HCT116 (cell line): ENCODE results near the gene ZP3. TPM values are rescaled to one million over a fixed set of nuclear protein-coding genes. Genes with fewer than 3 reads are reported as not detected.

Experiments
- ATAC-seq: fragments of 200-7000 bp; cut with Tn5 transposase; 2 replicates; pipeline ENCODE4 v1.9.1; 2020; ENCODE audit warnings: mild to moderate bottlenecking, moderate library complexity
- BruUV-seq: library from RNA; stranded (reverse); fragments of 400-500 nt; replicated peaks from 2 replicates; lab custom pipeline; 2021; lab: Mats Ljungman, UMichigan
- CTCF ChIA-PET: fragments of 300-600 bp; sonication (Branson Sonifier 250); formaldehyde crosslinking; loops from one replicate; lab custom pipeline; 2021; ENCODE audit warnings: antibody characterized with exemption; lab: Charles Lee
- POLR2A ChIA-PET: fragments of 300-600, 350-600 bp; sonication (Branson Sonifier 250); formaldehyde crosslinking; loops from one replicate; lab custom pipeline; 2021; ENCODE audit warnings: antibody characterized with exemption; lab: Charles Lee
- RAD21 ChIA-PET, 2 experiments: fragments of 300-600 bp; sonication (Branson Sonifier 250); formaldehyde crosslinking; loops; one replicate each; lab custom pipeline; 2023; ENCODE audit warnings: low total read pairs in 2 of 2; ENCODE audit not compliant: uncharacterized antibody in 2 of 2, unreplicated experiment in 2 of 2, low non-redundant PET in 1 of 2; lab: Charles Lee
- DNase-seq: peaks from one replicate; pipeline ENCODE4 v3.0.0-alpha.2; 2010; ENCODE audit warnings: low read depth, low spot score
- H2AFZ ChIP-seq: fragments of 200-600 bp; shearing (Covaris generic), sonication (generic); 2 replicates; pipeline ENCODE4 v1.6.1; 2017; ENCODE audit warnings: low read depth, mixed run types, mixed read lengths, antibody characterized with exemption, low read length; ENCODE audit not compliant: poor library complexity, severe bottlenecking
- H3K27ac ChIP-seq: 2 replicates; pipeline ENCODE4 v1.5.1; 2012; ENCODE audit warnings: low read depth, low read length
- H3K27me3 ChIP-seq: fragments of 200-600 bp; sonication (generic); 2 replicates; pipeline ENCODE4 v1.6.1; 2016; ENCODE audit warnings: mixed run types, low read length, mixed read lengths; ENCODE audit not compliant: insufficient read depth
- H3K36me3 ChIP-seq, 2 experiments: fragments of 200-500 bp in 1 of 2; fragments of 200-600 bp in 1 of 2; sonication (Bioruptor generic) in 1 of 2; sonication (generic) in 1 of 2; 2 replicates each; pipeline versions ENCODE4 v1.5.1 to v1.6.1; 2014 to 2016; ENCODE audit warnings: low read length in 2 of 2, inconsistent platforms in 1 of 2, mixed read lengths in 1 of 2, mixed run types in 1 of 2; ENCODE audit not compliant: insufficient read depth in 2 of 2, control insufficient read depth in 1 of 2
- H3K4me1 ChIP-seq, 2 experiments: fragments of 200-600 bp in 1 of 2; sonication (generic) in 1 of 2; 2 replicates each; pipeline versions ENCODE4 v1.5.1 to v1.6.1; 2012 to 2017; ENCODE audit warnings: low read length in 2 of 2, inconsistent platforms in 1 of 2, mild to moderate bottlenecking in 1 of 2, mixed read lengths in 1 of 2, mixed run types in 1 of 2, moderate library complexity in 1 of 2; ENCODE audit not compliant: insufficient read depth in 2 of 2, control insufficient read depth in 1 of 2
- H3K4me2 ChIP-seq: fragments of 200-600 bp; sonication (generic); 2 replicates; pipeline ENCODE4 v1.6.1; 2017; ENCODE audit warnings: mixed run types, low read length, mixed read lengths
- H3K4me3 ChIP-seq, 2 experiments: fragments of 200-600 bp in 1 of 2; sonication (generic) in 1 of 2; replicated peaks in 1 of 2; 2 replicates each; pipeline ENCODE4 v1.5.1; 2011 to 2016; ENCODE audit warnings: low read length in 2 of 2, control low read depth in 1 of 2, low read depth in 1 of 2, mild to moderate bottlenecking in 1 of 2, mixed read lengths in 1 of 2, mixed run types in 1 of 2
- H3K79me2 ChIP-seq: fragments of 200-600 bp; sonication (generic); 2 replicates; pipeline ENCODE4 v1.6.1; 2017; ENCODE audit warnings: mild to moderate bottlenecking, mixed run types, low read length, moderate library complexity, mixed read lengths; ENCODE audit not compliant: insufficient read depth
- H3K9ac ChIP-seq: fragments of 200-600 bp; sonication (generic); 2 replicates; pipeline ENCODE4 v1.6.1; 2016; ENCODE audit warnings: low read length, mixed read lengths
- H3K9me2 ChIP-seq: fragments of 200-600 bp; sonication (generic), shearing (Covaris generic); 2 replicates; pipeline ENCODE4 v1.6.1; 2017; ENCODE audit warnings: mixed run types, mild to moderate bottlenecking, moderate library complexity; ENCODE audit not compliant: insufficient read depth
- H3K9me3 ChIP-seq, 2 experiments: fragments of 200-500 bp in 1 of 2; fragments of 200-600 bp in 1 of 2; sonication (Bioruptor generic) in 1 of 2; sonication (generic) in 1 of 2; 2 replicates each; pipeline ENCODE4 v1.6.1; 2014 to 2017; ENCODE audit warnings: low read length in 2 of 2, mixed read lengths in 2 of 2, inconsistent platforms in 1 of 2, low read depth in 1 of 2, mild to moderate bottlenecking in 1 of 2, mixed run types in 1 of 2, moderate library complexity in 1 of 2; ENCODE audit not compliant: control insufficient read depth in 1 of 2, insufficient read depth in 1 of 2
- H4K20me1 ChIP-seq: fragments of 200-600 bp; sonication (generic), shearing (Covaris generic); 2 replicates; pipeline ENCODE4 v1.6.1; 2017; ENCODE audit warnings: mixed run types, mild to moderate bottlenecking, moderate library complexity; ENCODE audit not compliant: insufficient read depth
- JUND ChIP-seq: IDR thresholded peaks from 2 replicates; pipeline ENCODE4 v1.6.1; 2012
- POLR2A ChIP-seq: IDR thresholded peaks from 2 replicates; pipeline ENCODE4 v1.7.0; 2011; ENCODE audit warnings: borderline replicate concordance; ENCODE audit not compliant: insufficient read depth, insufficient read length; ENCODE audit errors: extremely low read depth
- POLR2AphosphoS5 ChIP-seq: IDR thresholded peaks from 2 replicates; pipeline ENCODE4 v1.6.1; 2011; ENCODE audit warnings: mild to moderate bottlenecking, low read depth, low read length, moderate library complexity
- TCF7L2 ChIP-seq: IDR thresholded peaks from 2 replicates; pipeline ENCODE4 v1.7.0; 2011; ENCODE audit warnings: borderline replicate concordance, inconsistent platforms; ENCODE audit not compliant: insufficient read depth, insufficient read length; ENCODE audit errors: extremely low read depth
- intact Hi-C: fragments of 100-400 bp; cut with micrococcal nuclease; formaldehyde crosslinking; loops from 2 replicates; pipeline ENCODE4 v1.10.0; 2022
- total RNA-seq: library from RNA; stranded (reverse); gene quantifications from one replicate; pipeline ENCODE4 v1.2.1, GENCODE V29; 2021; ENCODE audit not compliant: unreplicated experiment

Gene ZP3
- total RNA-seq, 1 experiment from 2014 or later, result 23.4 TPM

DNA sequence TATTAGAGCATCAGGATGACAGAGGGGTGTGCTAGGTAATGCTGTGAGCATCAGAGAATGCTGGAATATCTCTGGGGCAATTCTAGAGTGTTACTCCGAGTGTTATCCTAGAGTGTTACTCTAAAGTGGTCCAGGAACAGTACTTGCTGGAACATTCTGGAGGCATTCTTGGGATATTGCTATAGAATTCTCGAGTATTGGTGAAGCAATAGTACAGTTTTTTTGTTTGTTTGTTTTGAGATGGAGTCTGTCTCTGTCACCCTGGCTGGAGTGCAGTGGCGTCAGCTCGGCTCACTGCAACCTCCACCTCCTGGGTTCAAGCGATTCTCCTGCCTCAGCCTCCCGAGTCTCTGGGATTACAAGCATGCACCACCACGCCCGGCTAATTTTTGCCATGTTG is 27.9 kb upstream of the ZP3 start:
- intact Hi-C loops, result no loop called here
- peak overlapping the region in 1 of 2 experiments; percentile 58; a peak in 2 of 4 replicates for H3K4me3 ChIP-seq
- no TSS peak for BruUV-seq
- H3K79me2 ChIP-seq, result no peaks in the 10 kb centered on the region; the same call in 1 of the 2 replicates
- no peak for TF ChIP-seq POLR2A
- no peak for TF ChIP-seq TCF7L2
- TF ChIP-seq, all 23 proteins: peak for 0
- Histone ChIP-seq H3K9me2 (no peaks in the 10 kb centered on the region), H3K9me3 (no peaks in the 10 kb centered on the region), H3K27ac (peak overlapping the region; percentile 24; the same call in 1 of the 2 replicates), H3K9ac (peak overlapping the region; percentile 65; the same call in 1 of the 2 replicates), H3K27me3 (no peaks in the 10 kb centered on the region), H3K4me1 (peaks cover 23 to 51% of the 10 kb centered on the region in 2 experiments), H4K20me1 (no peaks in the 10 kb centered on the region), H2AFZ (no peak overlapping the region), H3K4me2 (peak overlapping the region; percentile 86), H3K36me3 (no peaks in the 10 kb centered on the region)
- RAD21 ChIA-PET, result no interaction called here
- ATAC-seq (no peak), DNase-seq (no peak)
- CTCF ChIA-PET, result no interaction called here
- POLR2A ChIA-PET, result no interaction called here

DNA sequence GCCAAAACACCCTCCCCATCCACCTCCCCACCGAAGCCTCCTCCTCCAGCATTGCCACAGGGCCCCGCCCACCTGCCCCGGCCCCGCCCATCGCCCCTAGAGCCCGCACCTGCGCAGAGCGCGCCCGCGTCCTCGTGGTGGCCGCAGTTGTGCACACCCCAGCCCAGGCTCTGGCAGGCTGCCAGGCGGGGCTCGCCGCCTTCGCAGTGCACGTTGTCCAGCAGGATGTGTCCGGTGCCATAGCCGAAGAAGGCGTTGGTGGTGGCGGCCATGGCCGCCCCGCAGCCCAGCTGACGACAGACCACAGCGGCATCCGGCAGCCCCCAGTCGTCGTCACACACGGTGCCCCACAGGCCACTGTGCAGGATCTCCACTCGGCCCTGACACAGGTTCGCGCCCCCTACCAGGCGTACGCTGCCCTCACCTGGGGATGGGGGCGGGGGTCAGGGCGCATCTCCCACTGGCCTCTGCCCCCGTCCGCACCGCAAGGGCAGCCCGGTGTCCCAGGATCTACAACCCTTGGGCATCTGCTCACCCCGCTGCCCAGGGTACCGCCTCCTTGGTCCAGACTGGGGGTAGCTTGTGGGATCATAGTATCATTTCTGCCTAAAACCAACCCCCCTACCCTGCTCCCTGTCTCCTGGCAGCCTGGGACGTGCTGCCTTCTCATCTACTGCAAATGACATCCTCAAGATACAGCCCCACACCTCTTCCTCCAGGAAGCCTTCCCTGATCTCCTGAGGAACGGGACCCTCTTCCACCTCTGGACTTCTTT is 27.2 kb upstream of the ZP3 start:
- peak overlapping the region; percentile 38; the same call in 1 of the 2 replicates for H3K27ac ChIP-seq
- intact Hi-C loops, result no loop called here
- CTCF ChIA-PET, result no interaction called here
- no peak overlapping the region for H2AFZ ChIP-seq
- H3K4me1 ChIP-seq, result peaks cover 20 to 44% of the 10 kb centered on the region in 2 experiments
- H3K4me3 ChIP-seq, result peak overlapping the region; percentile 42 to 58
- no peaks in the 10 kb centered on the region for H3K27me3 ChIP-seq
- H3K9me3 ChIP-seq, result no peaks in the 10 kb centered on the region
- TF ChIP-seq JUND (no peak), POLR2AphosphoS5 (peak; percentile 71)
- H3K4me2 ChIP-seq, result peak overlapping the region; percentile 86
- POLR2A ChIA-PET, result no interaction called here
- H3K9me2 ChIP-seq, result no peaks in the 10 kb centered on the region
- BruUV-seq, result no TSS peak
- no peaks in the 10 kb centered on the region; the same call in 1 of the 2 replicates for H3K79me2 ChIP-seq
- no peaks in the 10 kb centered on the region for H4K20me1 ChIP-seq
- DNase-seq, result no peak
- ATAC-seq, result peak; percentile 69
- H3K9ac ChIP-seq, result peak overlapping the region; percentile 65
- H3K36me3 ChIP-seq, result no peaks in the 10 kb centered on the region
- RAD21 ChIA-PET, result no interaction called here
